ENCODE measurements around the gene CCL20. TPM values are rescaled to one million over a fixed set of nuclear protein-coding genes. Genes with fewer than 3 reads are reported as not detected.

Gene CCL20
- polyA plus RNA-seq, 1 of the 3 experiments (the other 2 are of a cell fraction) = 0.12 TPM

DNA sequence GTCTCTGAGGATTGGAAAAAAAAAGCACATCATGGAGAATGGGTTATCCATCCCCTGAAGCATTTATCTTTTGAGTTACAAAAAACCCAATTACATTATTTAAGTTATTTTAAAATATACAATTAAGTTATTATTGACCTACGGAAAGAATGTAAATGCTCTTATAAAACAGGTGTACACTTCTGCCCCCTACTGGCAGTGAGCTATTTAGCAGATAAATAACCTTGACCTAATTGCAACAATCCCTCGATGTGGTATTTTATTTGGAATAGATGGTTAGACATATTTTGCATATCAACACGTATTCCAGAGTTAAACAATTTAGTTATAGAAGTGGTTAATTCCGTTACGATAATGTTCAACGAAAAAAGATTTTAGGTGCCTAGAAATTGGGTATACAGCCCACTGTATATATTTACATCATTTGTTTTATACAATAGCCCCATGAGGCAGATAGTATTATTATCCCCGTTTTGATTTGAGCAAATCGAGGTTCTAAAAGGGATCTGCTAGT, 48.6 kb downstream of the CCL20 start:
- ChIA-PET CTCF (interaction anchor here (0.6 to 3.0 kb wide), 18 partner anchors 9 to 591 kb away, joined by 3 to 21 read pairs (median 4); partner anchors contain the start of gene DAW1), POLR2A (interaction anchor here (0.6 kb wide), 1 partner anchor 8 kb away, joined by 3 read pairs; no protein-coding TSS in a partner anchor)
- peaks cover 30% of the 10 kb centered on the region for H3F3A ChIP-seq (replicated peaks; ENCODE audit: insufficient read depth)
- peak overlapping the region; percentile 50; the same call in 1 of the 2 replicates for H3K9ac ChIP-seq
- 21% methylated on average over 8 of the region's 8 CpGs for WGBS (ENCODE audit: low lambda C conversion rate)
- H3K27me3 ChIP-seq (ENCODE audit: insufficient read depth) = no peaks in the 10 kb centered on the region
- H3K4me2 ChIP-seq = peak overlapping the region; percentile 42
- no peak overlapping the region for H2AFZ ChIP-seq (ENCODE audit: low read depth)
- H3K9me3 ChIP-seq = no peaks in the 10 kb centered on the region
- H3K4me1 ChIP-seq (ENCODE audit: control insufficient read depth in 1 of 2, insufficient read depth in 2 of 2, low read depth in 1 of 2, low read length in 1 of 2) = peaks cover 0 to 18% of the 10 kb centered on the region in 2 experiments; a peak in 2 of 4 replicates
- peak overlapping the region in 1 of 2 experiments; percentile 88; a peak in 2 of 4 replicates for H3K27ac ChIP-seq (ENCODE audit: low read depth in 2 of 2, low read length in 1 of 2)
- no peaks in the 10 kb centered on the region for H3K36me3 ChIP-seq (replicated peaks in 1 of 2; ENCODE audit: control insufficient read depth in 1 of 2, insufficient read depth in 2 of 2, low read length in 1 of 2)
- no peaks in the 10 kb centered on the region for H4K20me1 ChIP-seq (ENCODE audit: insufficient read depth)
- DNase-seq = peak; percentile 48
- no peaks in the 10 kb centered on the region for H3K79me2 ChIP-seq (ENCODE audit: insufficient read depth)
- H3K9me2 ChIP-seq = no peaks in the 10 kb centered on the region
- TF ChIP-seq FOSL2 (IDR thresholded peaks at IDR 0.05; ENCODE audit: borderline replicate concordance, low read depth) (no peak), MXI1 (IDR thresholded peaks at IDR 0.05; ENCODE audit: low read depth, low read length) (no peak), RAD21 (IDR thresholded peaks at IDR 0.05; ENCODE audit: low read length) (peak; percentile 49)
- TF ChIP-seq, protein P1, sequence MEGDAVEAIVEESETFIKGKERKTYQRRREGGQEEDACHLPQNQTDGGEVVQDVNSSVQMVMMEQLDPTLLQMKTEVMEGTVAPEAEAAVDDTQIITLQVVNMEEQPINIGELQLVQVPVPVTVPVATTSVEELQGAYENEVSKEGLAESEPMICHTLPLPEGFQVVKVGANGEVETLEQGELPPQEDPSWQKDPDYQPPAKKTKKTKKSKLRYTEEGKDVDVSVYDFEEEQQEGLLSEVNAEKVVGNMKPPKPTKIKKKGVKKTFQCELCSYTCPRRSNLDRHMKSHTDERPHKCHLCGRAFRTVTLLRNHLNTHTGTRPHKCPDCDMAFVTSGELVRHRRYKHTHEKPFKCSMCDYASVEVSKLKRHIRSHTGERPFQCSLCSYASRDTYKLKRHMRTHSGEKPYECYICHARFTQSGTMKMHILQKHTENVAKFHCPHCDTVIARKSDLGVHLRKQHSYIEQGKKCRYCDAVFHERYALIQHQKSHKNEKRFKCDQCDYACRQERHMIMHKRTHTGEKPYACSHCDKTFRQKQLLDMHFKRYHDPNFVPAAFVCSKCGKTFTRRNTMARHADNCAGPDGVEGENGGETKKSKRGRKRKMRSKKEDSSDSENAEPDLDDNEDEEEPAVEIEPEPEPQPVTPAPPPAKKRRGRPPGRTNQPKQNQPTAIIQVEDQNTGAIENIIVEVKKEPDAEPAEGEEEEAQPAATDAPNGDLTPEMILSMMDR (IDR thresholded peaks at IDR 0.05) = peak; percentile 88
- peak overlapping the region in 1 of 2 experiments; percentile 4; a peak in 1 of 4 replicates for H3K4me3 ChIP-seq (ENCODE audit: low read depth in 2 of 2, low read length in 1 of 2)

DNA sequence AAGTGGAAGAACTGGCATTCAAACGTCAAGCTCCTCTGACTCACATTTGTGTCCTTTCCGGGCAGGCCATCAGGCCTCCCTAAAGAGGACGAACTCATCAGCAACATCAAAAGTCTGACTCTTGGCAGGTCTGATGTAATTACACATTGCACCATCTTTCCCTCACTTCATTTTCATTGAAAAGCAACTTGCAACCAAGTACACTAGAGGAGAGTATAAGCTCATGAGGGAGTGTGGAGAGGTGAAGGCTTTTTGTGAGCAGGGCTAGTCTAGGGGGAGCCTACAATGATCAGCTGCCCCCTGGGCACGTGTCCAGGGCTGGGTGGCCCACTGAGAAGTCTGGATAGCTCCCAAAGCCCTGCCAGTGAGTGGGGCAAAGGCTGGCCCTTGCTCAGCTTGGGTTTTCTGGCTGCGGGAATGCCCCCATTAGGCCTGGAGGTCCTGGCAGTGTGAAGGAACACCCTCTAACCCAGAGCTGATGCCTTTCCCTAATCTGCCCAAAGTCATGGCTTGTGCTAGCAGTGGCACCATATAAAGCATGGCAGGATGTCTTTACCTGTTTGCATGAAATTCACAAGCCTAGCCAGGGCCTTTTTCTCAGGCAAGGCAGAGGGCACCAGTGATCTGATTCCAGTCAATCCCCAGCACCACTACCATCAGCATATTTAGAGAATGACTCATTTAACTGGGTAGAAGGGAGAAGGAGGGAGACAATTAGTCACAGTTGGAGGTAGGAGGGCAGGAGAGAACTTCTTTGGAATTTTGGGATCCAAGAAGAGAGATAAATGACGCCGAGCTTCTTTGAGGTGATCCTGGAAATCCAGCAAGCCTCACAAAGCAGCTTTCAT, 49.3 kb downstream of the CCL20 start:
- Histone ChIP-seq H2AFZ (ENCODE audit: low read depth) (peak overlapping the region; percentile 31; the same call in 1 of the 2 replicates), H3K9me2 (no peaks in the 10 kb centered on the region)
- CTCF ChIA-PET = interaction anchor here (0.6 to 3.0 kb wide), 16 partner anchors 8 to 457 kb away, joined by 3 to 21 read pairs (median 5); partner anchors contain the start of gene DAW1
- TF ChIP-seq EP300 (IDR thresholded peaks at IDR 0.05; ENCODE audit: borderline replicate concordance in 1 of 2, low read depth in 1 of 2, low read length in 1 of 2) (peak in 1 of 2 experiments; percentile 80; a peak in 2 of 4 replicates), RAD21 (IDR thresholded peaks at IDR 0.05; ENCODE audit: low read length) (peak; percentile 15; the same call in 1 of the 2 replicates), NFIC (IDR thresholded peaks at IDR 0.05; ENCODE audit: borderline replicate concordance) (peak; percentile 33; the same call in 1 of the 2 replicates), FOXJ3 (CRISPR knock-in tag; IDR thresholded peaks at IDR 0.05) (no peak), YY1 (IDR thresholded peaks at IDR 0.05; ENCODE audit: low read depth) (0 out of 2 replicates have a peak, but pooled peaks have one; percentile 19), RXRA (IDR thresholded peaks at IDR 0.05; ENCODE audit: borderline replicate concordance, low read depth) (no peak; the same call in 1 of the 2 replicates), RFX5 (IDR thresholded peaks at IDR 0.05; ENCODE audit: low read length) (no peak), SMC3 (IDR thresholded peaks at IDR 0.05; ENCODE audit: low read depth, low read length) (peak; percentile 10; the same call in 1 of the 2 replicates), EZH2phosphoT487 (IDR thresholded peaks at IDR 0.05; ENCODE audit: borderline replicate concordance, low read depth) (no peak), JUND (IDR thresholded peaks at IDR 0.05) (peak; percentile 93), TEAD4 (IDR thresholded peaks at IDR 0.05; ENCODE audit: borderline replicate concordance, insufficient read depth) (peak; percentile 63; the same call in 1 of the 2 replicates), NRF1 (IDR thresholded peaks at IDR 0.05; ENCODE audit: low read depth, low read length) (no peak), TCF12 (IDR thresholded peaks at IDR 0.05) (peak; percentile 75), TAF1 (IDR thresholded peaks at IDR 0.05; ENCODE audit: borderline replicate concordance, low read depth, low read length) (no peak)
- TF ChIP-seq, protein P2, sequence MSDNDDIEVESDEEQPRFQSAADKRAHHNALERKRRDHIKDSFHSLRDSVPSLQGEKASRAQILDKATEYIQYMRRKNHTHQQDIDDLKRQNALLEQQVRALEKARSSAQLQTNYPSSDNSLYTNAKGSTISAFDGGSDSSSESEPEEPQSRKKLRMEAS (IDR thresholded peaks at IDR 0.05; ENCODE audit: low read depth) = 0 out of 2 replicates have a peak, but pooled peaks have one; percentile 25
- TF ChIP-seq, protein P3, sequence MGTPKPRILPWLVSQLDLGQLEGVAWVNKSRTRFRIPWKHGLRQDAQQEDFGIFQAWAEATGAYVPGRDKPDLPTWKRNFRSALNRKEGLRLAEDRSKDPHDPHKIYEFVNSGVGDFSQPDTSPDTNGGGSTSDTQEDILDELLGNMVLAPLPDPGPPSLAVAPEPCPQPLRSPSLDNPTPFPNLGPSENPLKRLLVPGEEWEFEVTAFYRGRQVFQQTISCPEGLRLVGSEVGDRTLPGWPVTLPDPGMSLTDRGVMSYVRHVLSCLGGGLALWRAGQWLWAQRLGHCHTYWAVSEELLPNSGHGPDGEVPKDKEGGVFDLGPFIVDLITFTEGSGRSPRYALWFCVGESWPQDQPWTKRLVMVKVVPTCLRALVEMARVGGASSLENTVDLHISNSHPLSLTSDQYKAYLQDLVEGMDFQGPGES (IDR thresholded peaks at IDR 0.05; ENCODE audit: low read depth, low read length) = no peak
- TF ChIP-seq, protein P4, sequence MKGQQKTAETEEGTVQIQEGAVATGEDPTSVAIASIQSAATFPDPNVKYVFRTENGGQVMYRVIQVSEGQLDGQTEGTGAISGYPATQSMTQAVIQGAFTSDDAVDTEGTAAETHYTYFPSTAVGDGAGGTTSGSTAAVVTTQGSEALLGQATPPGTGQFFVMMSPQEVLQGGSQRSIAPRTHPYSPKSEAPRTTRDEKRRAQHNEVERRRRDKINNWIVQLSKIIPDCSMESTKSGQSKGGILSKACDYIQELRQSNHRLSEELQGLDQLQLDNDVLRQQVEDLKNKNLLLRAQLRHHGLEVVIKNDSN (IDR thresholded peaks at IDR 0.05; ENCODE audit: borderline replicate concordance, low read depth) = no peak

More for the DNA sequence above, 49.3 kb downstream of the CCL20 start:
- POLR2A ChIA-PET = interaction anchor here (0.6 kb wide), 1 partner anchor 9 kb away, joined by 3 read pairs; no protein-coding TSS in a partner anchor
- peaks cover 30% of the 10 kb centered on the region for H3F3A ChIP-seq (replicated peaks; ENCODE audit: insufficient read depth)
- no peaks in the 10 kb centered on the region for H4K20me1 ChIP-seq (ENCODE audit: insufficient read depth)
- H3K4me1 ChIP-seq (ENCODE audit: control insufficient read depth in 1 of 2, insufficient read depth in 2 of 2, low read depth in 1 of 2, low read length in 1 of 2) = peaks cover 0 to 18% of the 10 kb centered on the region in 2 experiments; a peak in 2 of 4 replicates
- peak overlapping the region in 1 of 2 experiments; percentile 88; a peak in 2 of 4 replicates for H3K27ac ChIP-seq (ENCODE audit: low read depth in 2 of 2, low read length in 1 of 2)
- H3K9me3 ChIP-seq = no peaks in the 10 kb centered on the region
- no peaks in the 10 kb centered on the region for H3K27me3 ChIP-seq (ENCODE audit: insufficient read depth)
- no peaks in the 10 kb centered on the region for H3K79me2 ChIP-seq (ENCODE audit: insufficient read depth)
- H3K9ac ChIP-seq = peak overlapping the region; percentile 50; the same call in 1 of the 2 replicates
- 13% methylated on average over 6 of the region's 7 CpGs for WGBS (ENCODE audit: low lambda C conversion rate)
- peak overlapping the region; percentile 42 for H3K4me2 ChIP-seq
- no peak for DNase-seq
- peak overlapping the region in 1 of 2 experiments; percentile 4; a peak in 1 of 4 replicates for H3K4me3 ChIP-seq (ENCODE audit: low read depth in 2 of 2, low read length in 1 of 2)
- H3K36me3 ChIP-seq (replicated peaks in 1 of 2; ENCODE audit: control insufficient read depth in 1 of 2, insufficient read depth in 2 of 2, low read length in 1 of 2) = no peaks in the 10 kb centered on the region

Data from SK-N-SH (cell line).